Activated T-helper 2 cell treated with anti-CD3 and anti-CD28 coated beads, Interferon-gamma antibody, Interleukin-2, Interleukin-4, amounts not matched to agents 10 μg/mL and 5 μg/mL and 100 μg/mL, durations not matched to agents 14 hours and 24 hours and 36 hours (primary cell): ENCODE measurements around the gene FTL. TPM values are rescaled to one million over a fixed set of nuclear protein-coding genes. Genes with fewer than 3 reads are reported as not detected.
A peak's percentile ranks its signal among the peaks of the same experiment; 100 is the strongest.

Experiments used
- DNase-seq: peaks from one replicate; pipeline ENCODE4 v3.0.0; 2021; ENCODE audit warnings: low spot score
- H3K27ac Mint-ChIP-seq: one replicate; pipeline ENCODE4 v1.8.0; 2021; ENCODE audit warnings: mixed read lengths
- H3K27me3 Mint-ChIP-seq: one replicate; pipeline ENCODE4 v1.8.0; 2021; ENCODE audit warnings: low read depth, mixed read lengths
- H3K36me3 Mint-ChIP-seq: one replicate; pipeline ENCODE4 v1.8.0; 2021; ENCODE audit warnings: low read depth, mixed read lengths
- H3K4me1 Mint-ChIP-seq: one replicate; pipeline ENCODE4 v1.8.0; 2021; ENCODE audit warnings: low read depth, mixed read lengths
- H3K4me3 Mint-ChIP-seq: one replicate; pipeline ENCODE4 v1.8.0; 2021; ENCODE audit warnings: low read depth, mild to moderate bottlenecking, moderate library complexity, mixed read lengths
- H3K9me3 Mint-ChIP-seq: one replicate; pipeline ENCODE4 v1.8.0; 2021; ENCODE audit warnings: mixed read lengths
- intact Hi-C: fragments of 100-400 bp; cut with micrococcal nuclease; formaldehyde crosslinking; loops from one replicate; pipeline ENCODE4 v1.15.1; 2023
- total RNA-seq: library from RNA; stranded (reverse); gene quantifications from 2 replicates; pipeline ENCODE4 v1.2.3, GENCODE V29; 2022

FTL gene
- total RNA-seq, 1 donor from 2014 or later = 658 TPM

- Mint-ChIP-seq H3K27ac (peak overlapping the region; percentile 98), H3K4me3 (peak overlapping the region; percentile 94), H3K27me3 (no peaks in the 10 kb centered on the region), H3K9me3 (no peaks in the 10 kb centered on the region), H3K4me1 (peaks cover 28% of the 10 kb centered on the region), H3K36me3 (peaks cover 38% of the 10 kb centered on the region)
- no peak for DNase-seq
- intact Hi-C loops = loop anchor here (1.0 to 10.0 kb wide), 2 partner anchors 27 to 152 kb away; partner anchors contain the start of gene FTL
Observed at GRCh38 chr19:48992581-48993174, 27.6 kb downstream of the FTL start.

GRCh38 chr19:48993175-48994034 lies 28.3 kb downstream of the FTL start, which contains the start of the genes GYS1 and RUVBL2:
Gene GYS1 (minus strand): TSS chr19:48993309. CDS start chr19:48993112, 197 bp downstream.
Gene RUVBL2 (plus strand): TSS chr19:48993887. CDS start chr19:48993912, 25 bp downstream.
- no peaks in the 10 kb centered on the region for H3K9me3 Mint-ChIP-seq
- peak within 1 kb of the TSS; percentile 94 for H3K4me3 Mint-ChIP-seq
- H3K27me3 Mint-ChIP-seq = no peaks in the 10 kb centered on the region
- H3K36me3 Mint-ChIP-seq = peaks cover 38% of the 10 kb centered on the region
- peak; percentile 99 for DNase-seq
- H3K4me1 Mint-ChIP-seq = peaks cover 30% of the 10 kb centered on the region
- H3K27ac Mint-ChIP-seq = peak within 1 kb of the TSS; percentile 98
- intact Hi-C loops = loop anchor here (1.0 to 10.0 kb wide), 2 partner anchors 28 to 151 kb away; partner anchors contain the start of gene FTL

- Mint-ChIP-seq H3K4me3 (peak overlapping the region; percentile 94), H3K27me3 (no peaks in the 10 kb centered on the region), H3K9me3 (no peaks in the 10 kb centered on the region), H3K27ac (peak overlapping the region; percentile 98), H3K36me3 (peaks cover 36% of the 10 kb centered on the region), H3K4me1 (peaks cover 30% of the 10 kb centered on the region)
- DNase-seq = no peak
- intact Hi-C loops = loop anchor here (10.0 kb wide), 1 partner anchor 151 kb away; no protein-coding TSS in a partner anchor
Observed at GRCh38 chr19:48994035-48994386, 28.9 kb downstream of the FTL start.

GRCh38 chr19:48997972-48998371 lies 32.9 kb downstream of the FTL start:
- DNase-seq = peak; percentile 46
- Mint-ChIP-seq H3K36me3 (peaks cover 34% of the 10 kb centered on the region), H3K27ac (no peak overlapping the region), H3K4me3 (no peak overlapping the region), H3K9me3 (no peaks in the 10 kb centered on the region), H3K4me1 (peaks cover 16% of the 10 kb centered on the region), H3K27me3 (no peaks in the 10 kb centered on the region)
- intact Hi-C loops = loop anchor here (10.0 kb wide), 1 partner anchor 147 kb away; no protein-coding TSS in a partner anchor

GRCh38 chr19:48999481-49000325 lies 34.6 kb downstream of the FTL start:
- intact Hi-C loops = loop anchor here (10.0 kb wide), 1 partner anchor 145 kb away; no protein-coding TSS in a partner anchor
- DNase-seq = peak; percentile 58
- Mint-ChIP-seq H3K27ac (no peak overlapping the region), H3K9me3 (no peaks in the 10 kb centered on the region), H3K4me3 (no peak overlapping the region), H3K36me3 (peaks cover 46% of the 10 kb centered on the region), H3K4me1 (peaks cover 10% of the 10 kb centered on the region), H3K27me3 (no peaks in the 10 kb centered on the region)

- H3K4me1 Mint-ChIP-seq = no peaks in the 10 kb centered on the region
- no peak overlapping the region for H3K4me3 Mint-ChIP-seq
- H3K36me3 Mint-ChIP-seq = peaks cover 55% of the 10 kb centered on the region
- H3K9me3 Mint-ChIP-seq = no peaks in the 10 kb centered on the region
- intact Hi-C loops = no loop called here
- no peak overlapping the region for H3K27ac Mint-ChIP-seq
- DNase-seq = no peak
- H3K27me3 Mint-ChIP-seq = no peaks in the 10 kb centered on the region
Observed at GRCh38 chr19:49004133-49004532, 39.0 kb downstream of the FTL start.

- Mint-ChIP-seq H3K9me3 (no peaks in the 10 kb centered on the region), H3K27ac (no peak overlapping the region), H3K4me1 (no peaks in the 10 kb centered on the region), H3K27me3 (no peaks in the 10 kb centered on the region), H3K4me3 (no peak overlapping the region), H3K36me3 (peaks cover 52% of the 10 kb centered on the region)
- no peak for DNase-seq
- intact Hi-C loops = no loop called here
Observed at GRCh38 chr19:49004964-49005614, 40.0 kb downstream of the FTL start.

GRCh38 chr19:49006905-49007304 lies 41.8 kb downstream of the FTL start:
- intact Hi-C loops = no loop called here
- no peak overlapping the region for H3K27ac Mint-ChIP-seq
- DNase-seq = no peak
- H3K27me3 Mint-ChIP-seq = no peaks in the 10 kb centered on the region
- peaks cover 63% of the 10 kb centered on the region for H3K36me3 Mint-ChIP-seq
- no peaks in the 10 kb centered on the region for H3K4me1 Mint-ChIP-seq
- H3K9me3 Mint-ChIP-seq = no peaks in the 10 kb centered on the region
- no peak overlapping the region for H3K4me3 Mint-ChIP-seq

- H3K9me3 Mint-ChIP-seq = no peaks in the 10 kb centered on the region
- H3K4me1 Mint-ChIP-seq = no peaks in the 10 kb centered on the region
- no peaks in the 10 kb centered on the region for H3K27me3 Mint-ChIP-seq
Observed at GRCh38 chr19:49009828-49010227, 44.7 kb downstream of the FTL start.

GRCh38 chr19:49010453-49010852 lies 45.3 kb downstream of the FTL start:
- Mint-ChIP-seq H3K4me1 (no peaks in the 10 kb centered on the region), H3K4me3 (no peak overlapping the region), H3K36me3 (peaks cover 49% of the 10 kb centered on the region), H3K9me3 (no peaks in the 10 kb centered on the region), H3K27ac (no peak overlapping the region), H3K27me3 (no peaks in the 10 kb centered on the region)
- intact Hi-C loops = no loop called here
- no peak for DNase-seq

More at GRCh38 chr19:49009828-49010227, 44.7 kb downstream of the FTL start:
- intact Hi-C loops = no loop called here
- peaks cover 50% of the 10 kb centered on the region for H3K36me3 Mint-ChIP-seq
- no peak overlapping the region for H3K27ac Mint-ChIP-seq
- DNase-seq = no peak
- no peak overlapping the region for H3K4me3 Mint-ChIP-seq

- Mint-ChIP-seq H3K36me3 (peaks cover 47% of the 10 kb centered on the region), H3K27ac (no peak overlapping the region), H3K4me3 (no peak overlapping the region), H3K9me3 (no peaks in the 10 kb centered on the region), H3K4me1 (no peaks in the 10 kb centered on the region), H3K27me3 (no peaks in the 10 kb centered on the region)
- DNase-seq = no peak
- intact Hi-C loops = no loop called here
Observed at GRCh38 chr19:49011194-49011593, 46.1 kb downstream of the FTL start.
